ENCODE data around the gene NUFIP1. TPM values are rescaled to one million over a fixed set of nuclear protein-coding genes. Genes with fewer than 3 reads are reported as not detected.

NUFIP1 gene
- total and polyA plus RNA-seq, 2 donors (not counting 1 experiment from before 2014, with no cell fraction given) = 3.5 to 5.3 TPM

DNA sequence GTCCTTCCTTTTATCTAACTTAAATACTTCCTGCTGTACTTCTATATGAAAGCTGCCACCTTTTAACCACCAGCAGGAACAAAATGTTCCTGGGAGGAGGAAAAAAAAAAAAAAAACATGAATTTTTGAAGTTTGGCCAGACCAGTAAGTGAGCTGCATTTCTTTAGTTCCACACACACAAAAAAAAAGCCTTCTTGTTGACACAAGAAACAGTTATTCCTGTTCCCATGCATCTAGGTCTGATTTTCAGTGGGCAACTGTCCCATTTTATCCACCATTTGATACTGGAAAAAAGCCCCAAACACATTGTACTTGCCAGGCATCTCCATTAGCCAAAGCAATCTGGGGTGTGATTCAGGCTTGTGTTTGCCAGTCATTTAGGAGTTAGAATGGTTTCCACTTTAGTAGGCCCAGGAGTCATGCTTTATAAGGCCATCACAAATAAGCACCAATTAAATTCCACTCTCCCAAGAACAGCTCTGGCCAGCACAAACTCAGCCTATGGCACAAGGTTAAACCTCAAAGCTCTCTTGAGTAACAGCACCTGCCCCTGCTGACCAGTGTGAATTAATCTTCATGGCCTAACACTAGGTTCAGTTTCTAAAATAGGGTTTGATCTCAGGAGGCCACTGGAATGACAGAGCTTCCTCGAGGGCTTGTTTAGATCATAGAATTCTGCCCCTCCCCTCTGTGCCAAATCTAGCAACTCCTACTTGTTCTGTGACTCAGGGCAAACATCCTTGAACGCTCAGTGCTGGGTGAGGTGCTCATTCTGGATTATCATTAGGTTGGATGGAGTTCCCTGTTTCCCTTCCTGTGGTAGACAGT is 67.1 kb downstream of the NUFIP1 start:
- no peaks in the 10 kb centered on the region for H4K20me1 ChIP-seq (ENCODE audit: control insufficient read depth, extremely low read depth, insufficient read depth, low read length)
- H3K36me3 ChIP-seq (ENCODE audit: control insufficient read depth, insufficient read depth, low read length) = no peaks in the 10 kb centered on the region
- TF ChIP-seq, protein P1, sequence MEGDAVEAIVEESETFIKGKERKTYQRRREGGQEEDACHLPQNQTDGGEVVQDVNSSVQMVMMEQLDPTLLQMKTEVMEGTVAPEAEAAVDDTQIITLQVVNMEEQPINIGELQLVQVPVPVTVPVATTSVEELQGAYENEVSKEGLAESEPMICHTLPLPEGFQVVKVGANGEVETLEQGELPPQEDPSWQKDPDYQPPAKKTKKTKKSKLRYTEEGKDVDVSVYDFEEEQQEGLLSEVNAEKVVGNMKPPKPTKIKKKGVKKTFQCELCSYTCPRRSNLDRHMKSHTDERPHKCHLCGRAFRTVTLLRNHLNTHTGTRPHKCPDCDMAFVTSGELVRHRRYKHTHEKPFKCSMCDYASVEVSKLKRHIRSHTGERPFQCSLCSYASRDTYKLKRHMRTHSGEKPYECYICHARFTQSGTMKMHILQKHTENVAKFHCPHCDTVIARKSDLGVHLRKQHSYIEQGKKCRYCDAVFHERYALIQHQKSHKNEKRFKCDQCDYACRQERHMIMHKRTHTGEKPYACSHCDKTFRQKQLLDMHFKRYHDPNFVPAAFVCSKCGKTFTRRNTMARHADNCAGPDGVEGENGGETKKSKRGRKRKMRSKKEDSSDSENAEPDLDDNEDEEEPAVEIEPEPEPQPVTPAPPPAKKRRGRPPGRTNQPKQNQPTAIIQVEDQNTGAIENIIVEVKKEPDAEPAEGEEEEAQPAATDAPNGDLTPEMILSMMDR (conservative IDR thresholded peaks at IDR 0.05 in 1 of 2, IDR thresholded peaks at IDR 0.05 in 1 of 2; ENCODE audit: low read depth in 1 of 2, low read length in 2 of 2) = no peak
- no peak for TF ChIP-seq EZH2 (IDR thresholded peaks at IDR 0.05; ENCODE audit: low read length, missing control alignments)
- no peak overlapping the region for H2AFZ ChIP-seq (ENCODE audit: low read length)
- peak overlapping the region; percentile 64 for H3K27ac ChIP-seq (ENCODE audit: insufficient read depth, low read length)
- peaks cover 14% of the 10 kb centered on the region for H3K4me1 ChIP-seq (ENCODE audit: control insufficient read depth, extremely low read depth, insufficient read depth, low read length)
- no peaks in the 10 kb centered on the region for H3K27me3 ChIP-seq (ENCODE audit: control insufficient read depth, insufficient read depth, low read length)
- no peaks in the 10 kb centered on the region for H3K79me2 ChIP-seq (ENCODE audit: control insufficient read depth, insufficient read depth, low read length)
- peak overlapping the region; percentile 37 for H3K4me2 ChIP-seq (ENCODE audit: extremely low read depth, insufficient read depth, low read length)
- H3K4me3 ChIP-seq (replicated peaks in 1 of 4; ENCODE audit: control extremely low read depth in 1 of 4, insufficient read depth in 1 of 4, low read depth in 3 of 4, low read length in 4 of 4) = no peak overlapping the region
- DNase-seq (ENCODE audit: low read depth in 2 of 2) = peak; percentile 99 to 100
- H3K9me3 ChIP-seq (ENCODE audit: control insufficient read depth, insufficient read depth, low read depth, low read length) = no peaks in the 10 kb centered on the region
- no peak overlapping the region for H3K9ac ChIP-seq (ENCODE audit: insufficient read depth, low read length)

DNA sequence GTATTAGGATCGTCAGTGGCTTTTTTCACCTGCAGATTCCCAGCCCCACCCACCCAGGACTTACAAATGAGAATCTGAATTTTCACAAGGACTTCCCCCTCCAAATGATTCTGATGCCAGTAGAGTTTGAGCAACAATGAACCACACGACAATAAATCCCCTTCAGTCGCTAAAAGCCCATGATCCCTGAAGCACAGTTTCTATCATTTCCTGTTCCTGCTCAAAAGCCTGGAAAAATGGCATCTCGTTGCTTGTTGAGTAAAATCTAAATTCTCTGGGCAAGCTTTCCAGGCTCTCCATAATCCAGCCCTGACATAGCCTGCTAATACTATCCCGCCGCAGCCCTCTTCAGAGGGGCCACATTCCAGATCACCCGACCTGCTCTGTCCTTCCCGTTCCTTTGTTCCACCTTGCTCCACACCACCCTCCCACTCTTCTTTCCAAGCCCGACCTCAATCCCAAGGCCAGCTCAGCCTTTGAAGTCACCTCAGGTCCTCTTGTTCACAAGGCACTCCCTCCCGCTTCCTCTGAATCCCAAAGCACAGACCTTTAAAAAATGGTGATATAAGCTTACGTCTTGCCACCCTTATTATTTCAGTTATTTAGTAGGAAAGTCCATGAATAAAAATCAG is 67.9 kb downstream of the NUFIP1 start:
- DNase-seq (ENCODE audit: low read depth in 2 of 2) = no peak
- Histone ChIP-seq H3K9me3 (ENCODE audit: control insufficient read depth, insufficient read depth, low read depth, low read length) (no peaks in the 10 kb centered on the region), H3K4me3 (replicated peaks in 1 of 4; ENCODE audit: control extremely low read depth in 1 of 4, insufficient read depth in 1 of 4, low read depth in 3 of 4, low read length in 4 of 4) (no peak overlapping the region), H3K27me3 (ENCODE audit: control insufficient read depth, insufficient read depth, low read length) (no peaks in the 10 kb centered on the region), H3K79me2 (ENCODE audit: control insufficient read depth, insufficient read depth, low read length) (no peaks in the 10 kb centered on the region), H3K9ac (ENCODE audit: insufficient read depth, low read length) (no peak overlapping the region), H3K27ac (ENCODE audit: insufficient read depth, low read length) (peak overlapping the region; percentile 64), H3K36me3 (ENCODE audit: control insufficient read depth, insufficient read depth, low read length) (no peaks in the 10 kb centered on the region), H2AFZ (ENCODE audit: low read length) (no peak overlapping the region), H4K20me1 (ENCODE audit: control insufficient read depth, extremely low read depth, insufficient read depth, low read length) (no peaks in the 10 kb centered on the region), H3K4me1 (ENCODE audit: control insufficient read depth, extremely low read depth, insufficient read depth, low read length) (peaks cover 14% of the 10 kb centered on the region), H3K4me2 (ENCODE audit: extremely low read depth, insufficient read depth, low read length) (no peak overlapping the region)
- TF ChIP-seq EZH2 (IDR thresholded peaks at IDR 0.05; ENCODE audit: low read length, missing control alignments) = no peak
- TF ChIP-seq, protein P1 (conservative IDR thresholded peaks at IDR 0.05 in 1 of 2, IDR thresholded peaks at IDR 0.05 in 1 of 2; ENCODE audit: low read depth in 1 of 2, low read length in 2 of 2) = no peak

DNA sequence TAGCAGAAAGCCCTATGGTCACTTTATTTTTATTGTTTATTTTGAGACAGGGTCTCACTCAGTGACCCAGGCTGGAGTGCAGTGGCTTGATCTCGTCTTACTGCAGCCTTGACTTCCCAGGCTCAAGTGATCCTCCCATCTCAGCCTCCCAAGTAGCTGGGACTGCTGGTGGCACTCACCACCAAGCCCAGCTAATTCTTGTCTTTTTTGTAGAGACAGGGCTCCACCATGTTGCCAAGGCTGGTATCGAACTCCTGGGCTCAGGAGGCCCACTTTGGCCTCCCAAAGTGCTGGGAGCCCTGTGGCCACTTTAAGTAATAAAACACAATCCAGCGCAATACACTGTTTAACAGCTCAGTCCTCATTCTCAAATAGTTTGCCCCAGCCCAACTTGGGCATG is 69.3 kb downstream of the NUFIP1 start:
- peaks cover 14% of the 10 kb centered on the region for H3K4me1 ChIP-seq (ENCODE audit: control insufficient read depth, extremely low read depth, insufficient read depth, low read length)
- TF ChIP-seq, protein P1 (conservative IDR thresholded peaks at IDR 0.05 in 1 of 2, IDR thresholded peaks at IDR 0.05 in 1 of 2; ENCODE audit: low read depth in 1 of 2, low read length in 2 of 2) = no peak
- TF ChIP-seq EZH2 (IDR thresholded peaks at IDR 0.05; ENCODE audit: low read length, missing control alignments) = no peak
- H3K36me3 ChIP-seq (ENCODE audit: control insufficient read depth, insufficient read depth, low read length) = no peaks in the 10 kb centered on the region
- no peaks in the 10 kb centered on the region for H4K20me1 ChIP-seq (ENCODE audit: control insufficient read depth, extremely low read depth, insufficient read depth, low read length)
- H3K79me2 ChIP-seq (ENCODE audit: control insufficient read depth, insufficient read depth, low read length) = no peaks in the 10 kb centered on the region
- no peak overlapping the region for H2AFZ ChIP-seq (ENCODE audit: low read length)
- H3K4me2 ChIP-seq (ENCODE audit: extremely low read depth, insufficient read depth, low read length) = no peak overlapping the region
- H3K4me3 ChIP-seq (replicated peaks in 1 of 4; ENCODE audit: control extremely low read depth in 1 of 4, insufficient read depth in 1 of 4, low read depth in 3 of 4, low read length in 4 of 4) = no peak overlapping the region
- H3K27me3 ChIP-seq (ENCODE audit: control insufficient read depth, insufficient read depth, low read length) = no peaks in the 10 kb centered on the region
- peak in 1 of 2 donors; percentile 21 for DNase-seq (ENCODE audit: low read depth in 2 of 2)
- no peak overlapping the region for H3K9ac ChIP-seq (ENCODE audit: insufficient read depth, low read length)
- H3K27ac ChIP-seq (ENCODE audit: insufficient read depth, low read length) = no peak overlapping the region
- no peaks in the 10 kb centered on the region for H3K9me3 ChIP-seq (ENCODE audit: control insufficient read depth, insufficient read depth, low read depth, low read length)

Measured in fibroblast of lung (primary cell).